Measurements from ENCODE around the gene TIPIN. TPM values are rescaled to one million over a fixed set of nuclear protein-coding genes. Genes with fewer than 3 reads are reported as not detected.
"Not testable (repeated sequence)": the region's sequence is repeated elsewhere in the genome, so short reads cannot be mapped to it uniquely, and the experiment has no call there.

The TIPIN gene
- total RNA-seq, 1 donor: 21.5 TPM

DNA sequence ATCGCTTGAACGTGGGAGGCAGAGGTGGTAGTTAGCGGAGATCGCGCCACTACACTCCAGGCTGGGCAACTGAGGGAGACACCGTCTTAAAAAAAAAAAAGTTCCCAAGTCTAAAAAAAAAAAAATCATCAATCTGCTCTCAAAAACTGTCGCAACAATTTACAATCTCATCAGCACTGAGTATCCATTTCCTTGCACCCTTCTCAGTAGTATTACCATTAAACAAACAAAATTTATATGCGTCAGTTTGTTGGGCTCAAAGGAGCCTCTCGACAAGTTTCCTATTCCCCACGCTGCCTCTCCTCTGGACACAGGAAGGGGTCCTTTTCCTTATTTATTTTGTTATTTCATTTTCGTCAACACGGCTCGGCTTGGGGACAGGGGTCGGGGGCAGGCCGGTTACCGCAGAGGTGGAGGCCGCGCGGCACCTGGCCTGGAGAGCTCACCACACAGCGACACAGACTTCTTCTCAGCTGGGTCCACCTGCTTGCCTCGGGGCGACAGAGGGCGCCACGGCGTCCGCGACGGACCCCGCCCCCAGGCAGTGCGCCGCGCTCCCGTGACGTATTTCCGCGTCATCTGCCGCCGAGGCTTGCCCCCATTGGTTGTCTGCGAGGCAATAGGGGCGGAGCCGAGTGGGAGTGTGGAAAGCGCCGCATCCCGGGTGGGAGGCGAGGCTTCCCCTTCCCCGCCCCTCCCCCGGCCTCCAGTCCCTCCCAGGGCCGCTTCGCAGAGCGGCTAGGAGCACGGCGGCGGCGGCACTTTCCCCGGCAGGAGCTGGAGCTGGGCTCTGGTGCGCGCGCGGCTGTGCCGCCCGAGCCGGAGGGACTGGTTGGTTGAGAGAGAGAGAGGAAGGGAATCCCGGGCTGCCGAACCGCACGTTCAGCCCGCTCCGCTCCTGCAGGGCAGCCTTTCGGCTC is 30.0 kb upstream of the TIPIN start, which contains the start of gene MAP2K1:
Gene MAP2K1, plus strand, starts transcription at position 709 of the 920 bp plus-strand sequence. CDS start 436 bp downstream, outside the sequence.
- TF ChIP-seq, protein P1, sequence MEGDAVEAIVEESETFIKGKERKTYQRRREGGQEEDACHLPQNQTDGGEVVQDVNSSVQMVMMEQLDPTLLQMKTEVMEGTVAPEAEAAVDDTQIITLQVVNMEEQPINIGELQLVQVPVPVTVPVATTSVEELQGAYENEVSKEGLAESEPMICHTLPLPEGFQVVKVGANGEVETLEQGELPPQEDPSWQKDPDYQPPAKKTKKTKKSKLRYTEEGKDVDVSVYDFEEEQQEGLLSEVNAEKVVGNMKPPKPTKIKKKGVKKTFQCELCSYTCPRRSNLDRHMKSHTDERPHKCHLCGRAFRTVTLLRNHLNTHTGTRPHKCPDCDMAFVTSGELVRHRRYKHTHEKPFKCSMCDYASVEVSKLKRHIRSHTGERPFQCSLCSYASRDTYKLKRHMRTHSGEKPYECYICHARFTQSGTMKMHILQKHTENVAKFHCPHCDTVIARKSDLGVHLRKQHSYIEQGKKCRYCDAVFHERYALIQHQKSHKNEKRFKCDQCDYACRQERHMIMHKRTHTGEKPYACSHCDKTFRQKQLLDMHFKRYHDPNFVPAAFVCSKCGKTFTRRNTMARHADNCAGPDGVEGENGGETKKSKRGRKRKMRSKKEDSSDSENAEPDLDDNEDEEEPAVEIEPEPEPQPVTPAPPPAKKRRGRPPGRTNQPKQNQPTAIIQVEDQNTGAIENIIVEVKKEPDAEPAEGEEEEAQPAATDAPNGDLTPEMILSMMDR (IDR thresholded peaks at IDR 0.05; ENCODE audit: insufficient read depth, low read length): peak; percentile 61
- peak; percentile 95 for DNase-seq (ENCODE audit: low read depth)
- peak within 1 kb of the TSS; percentile 77 for H3K4me3 ChIP-seq (ENCODE audit: low read depth, low read length)

DNA sequence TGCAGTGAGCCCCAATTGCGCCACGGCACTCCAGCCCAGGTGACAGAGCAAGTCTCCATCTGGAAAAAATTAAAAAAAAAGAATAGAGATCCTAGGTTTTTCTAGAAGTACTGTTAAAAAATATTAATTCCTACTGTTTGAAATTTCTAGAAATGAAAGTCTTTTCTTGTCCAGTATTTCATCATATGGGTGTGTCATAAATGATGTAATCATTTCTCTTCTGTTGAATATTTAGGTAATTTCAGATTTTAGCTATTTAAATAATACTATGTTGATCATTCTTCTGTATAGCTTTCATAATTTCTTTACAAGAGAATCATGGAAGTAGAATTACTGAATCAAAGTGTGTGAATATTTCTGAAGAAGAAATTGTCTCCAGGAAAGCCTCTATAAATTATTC is 24.9 kb upstream of the TIPIN start:
- H3K4me3 ChIP-seq (ENCODE audit: low read depth, low read length); DNase-seq (ENCODE audit: low read depth): not testable (repeated sequence)

DNA sequence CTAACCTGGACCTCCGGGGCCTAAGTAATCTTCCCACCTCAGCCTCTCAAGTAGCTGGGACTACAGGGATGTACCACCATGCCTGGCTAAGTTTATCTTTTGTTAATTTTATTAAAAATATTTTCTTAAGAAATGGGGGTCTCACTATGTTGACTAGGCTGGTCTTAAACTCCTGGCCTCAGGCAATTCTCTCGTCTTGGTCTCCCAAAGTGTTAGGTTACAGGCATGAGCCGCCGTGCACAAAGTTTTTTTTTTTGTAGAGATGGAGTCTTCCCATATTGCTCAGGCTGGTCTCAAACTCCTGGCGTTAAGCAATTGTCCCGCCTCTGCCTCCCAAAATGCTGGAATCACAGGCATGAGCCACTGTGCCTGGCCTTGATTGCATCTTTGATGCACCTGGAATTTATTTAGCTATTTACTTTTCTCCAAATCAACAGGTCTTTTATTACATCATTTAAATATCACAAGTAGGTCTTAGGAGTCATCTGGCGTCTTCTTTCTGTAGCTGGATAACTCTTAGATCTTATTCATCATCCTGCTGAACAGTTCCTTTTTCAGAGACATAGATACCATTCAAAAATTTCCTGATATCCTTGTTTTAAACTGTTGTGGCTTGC is 22.4 kb upstream of the TIPIN start:
- no peak for DNase-seq (ENCODE audit: low read depth)
- no peak overlapping the region for H3K4me3 ChIP-seq (ENCODE audit: low read depth, low read length)
- TF ChIP-seq, protein P1 (IDR thresholded peaks at IDR 0.05; ENCODE audit: insufficient read depth, low read length): no peak

DNA sequence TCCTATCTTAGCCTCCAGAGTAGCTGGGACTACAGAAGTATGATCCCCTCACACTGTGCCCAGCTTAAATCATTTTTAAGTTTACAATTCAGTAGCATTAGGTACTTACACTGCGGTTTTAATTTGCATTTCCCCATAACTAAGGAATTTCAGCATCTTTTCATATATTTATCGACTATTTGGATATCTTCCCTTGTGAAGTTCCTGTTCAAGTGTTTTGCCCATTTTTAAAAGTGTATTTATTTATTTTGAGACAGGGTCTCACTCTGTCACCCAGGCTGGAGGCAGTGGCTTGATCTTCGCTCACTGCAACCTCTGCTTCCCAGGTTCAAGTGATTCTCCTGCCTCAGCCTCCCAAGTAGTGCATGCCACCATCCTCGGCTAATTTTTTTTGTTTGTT is 17.7 kb upstream of the TIPIN start:
- H3K4me3 ChIP-seq (ENCODE audit: low read depth, low read length): no peak overlapping the region
- DNase-seq (ENCODE audit: low read depth): no peak
- TF ChIP-seq, protein P1 (IDR thresholded peaks at IDR 0.05; ENCODE audit: insufficient read depth, low read length): no peak

DNA sequence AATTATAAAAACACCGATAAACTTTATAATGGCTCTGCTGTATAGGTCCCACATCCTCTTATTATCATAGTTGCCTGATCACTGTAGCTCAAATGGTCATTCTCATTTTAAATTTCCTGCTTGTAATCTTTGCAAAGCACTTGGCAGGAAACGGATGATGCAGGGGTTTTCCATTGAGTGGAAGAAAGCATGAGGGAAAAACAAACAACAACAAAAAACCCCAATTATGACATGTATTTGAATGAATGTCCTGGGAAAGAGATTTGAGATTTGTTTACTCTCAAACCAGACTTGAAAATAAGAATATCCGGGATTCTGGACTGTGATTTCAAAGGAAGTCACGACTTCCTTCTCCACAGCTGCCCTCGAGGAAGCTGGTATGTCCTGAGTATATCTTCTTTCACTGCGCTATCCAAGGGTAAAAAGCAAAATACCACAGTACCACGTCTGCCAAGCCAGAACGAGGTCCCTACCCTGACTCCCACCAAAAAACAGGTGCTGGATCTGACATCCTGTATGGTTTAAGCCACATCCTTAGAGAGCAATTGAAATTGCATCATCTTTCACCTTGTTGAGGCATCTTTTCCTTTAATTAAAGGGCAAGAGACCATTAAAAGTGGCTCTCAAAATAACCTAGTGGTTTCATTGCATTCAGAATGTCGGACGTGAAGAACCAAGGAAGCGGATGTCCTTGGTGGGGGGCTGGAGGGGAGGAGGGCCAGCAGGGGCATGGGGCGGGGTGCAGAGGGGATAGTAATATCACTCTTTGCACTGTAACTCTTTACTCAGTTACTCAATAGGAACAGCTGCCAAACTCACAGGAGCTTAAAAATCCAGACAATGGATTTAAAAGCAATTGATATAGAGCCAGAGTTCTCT is 13.5 kb upstream of the TIPIN start:
- H3K4me3 ChIP-seq (ENCODE audit: low read depth, low read length): no peak overlapping the region

DNA sequence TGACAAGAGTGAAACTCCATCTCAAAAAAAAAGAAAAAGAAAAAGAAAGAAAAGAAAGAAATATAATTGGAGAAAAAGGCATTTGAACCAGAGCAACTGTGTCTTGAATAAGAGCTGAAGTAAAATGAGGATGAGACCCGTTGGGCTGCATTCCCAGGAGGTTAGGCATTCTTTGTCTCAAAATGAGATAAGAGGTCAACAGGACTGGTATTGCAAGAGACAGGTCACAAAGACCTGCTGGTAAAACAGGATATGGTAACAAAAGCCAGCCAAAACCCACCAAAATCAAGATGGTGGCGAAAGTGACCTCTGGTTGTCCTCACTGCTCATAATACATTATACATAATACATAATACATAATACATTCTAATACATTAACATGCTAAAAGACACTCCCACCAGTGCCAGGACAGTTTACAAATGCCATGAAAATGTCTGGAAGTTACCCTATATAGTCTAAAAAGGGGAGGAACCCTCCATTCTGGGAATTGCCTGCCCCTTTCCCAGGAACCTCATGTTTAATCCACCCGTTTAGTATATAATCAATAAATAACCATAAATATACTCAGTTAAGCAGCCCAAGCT is 8.6 kb upstream of the TIPIN start:
- no peak overlapping the region for H3K4me3 ChIP-seq (ENCODE audit: low read depth, low read length)
- DNase-seq (ENCODE audit: low read depth): no peak
- TF ChIP-seq, protein P1 (IDR thresholded peaks at IDR 0.05; ENCODE audit: insufficient read depth, low read length): no peak

More for the DNA sequence above, 13.5 kb upstream of the TIPIN start:
- TF ChIP-seq, protein P1 (IDR thresholded peaks at IDR 0.05; ENCODE audit: insufficient read depth, low read length): no peak
- DNase-seq (ENCODE audit: low read depth): peak; percentile 15

Data from fibroblast of the aortic adventitia (primary cell).